GM23248 (cell line): Measurements from ENCODE around the gene BRF1. TPM values are rescaled to one million over a fixed set of nuclear protein-coding genes. Genes with fewer than 3 reads are reported as not detected.

Source experiments
- DNase-seq: peaks from one replicate; pipeline ENCODE4 v3.0.0-alpha.2; 2015
- H2AFZ ChIP-seq: fragments of 200-600 bp; sonication (generic); 2 replicates; pipeline ENCODE4 v1.6.1; 2016; ENCODE audit warnings: antibody characterized with exemption
- H3F3A ChIP-seq: fragments of 200-600 bp; sonication (generic); 2 replicates; pipeline ENCODE4 v1.6.1; 2016; ENCODE audit warnings: mild to moderate bottlenecking, antibody characterized with exemption, mixed run types; ENCODE audit not compliant: insufficient read depth
- H3K27ac ChIP-seq: fragments of 200-600 bp; sonication (generic); 2 replicates; pipeline ENCODE4 v1.5.1; 2016; ENCODE audit warnings: mild to moderate bottlenecking
- H3K27me3 ChIP-seq: fragments of 200-600 bp; sonication (generic); replicated peaks from 2 replicates; pipeline ENCODE4 v1.6.1; 2016; ENCODE audit warnings: mild to moderate bottlenecking; ENCODE audit not compliant: insufficient read depth
- H3K36me3 ChIP-seq: fragments of 200-600 bp; sonication (generic); 2 replicates; pipeline ENCODE4 v1.6.1; 2016; ENCODE audit warnings: low read depth, mild to moderate bottlenecking
- H3K4me1 ChIP-seq: fragments of 200-600 bp; sonication (generic); 2 replicates; pipeline ENCODE4 v1.6.1; 2016; ENCODE audit warnings: mild to moderate bottlenecking; ENCODE audit not compliant: insufficient read depth
- H3K4me2 ChIP-seq: fragments of 200-600 bp; sonication (generic); one replicate; pipeline ENCODE4 v1.6.1; 2016; ENCODE audit warnings: mild to moderate bottlenecking; ENCODE audit not compliant: unreplicated experiment
- H3K4me3 ChIP-seq: fragments of 200-600 bp; sonication (generic); 2 replicates; pipeline ENCODE4 v1.5.1; 2016; ENCODE audit warnings: mild to moderate bottlenecking
- H3K79me2 ChIP-seq: fragments of 200-600 bp; sonication (generic); 2 replicates; pipeline ENCODE4 v1.6.1; 2016; ENCODE audit warnings: mild to moderate bottlenecking; ENCODE audit not compliant: insufficient read depth
- H3K9ac ChIP-seq: fragments of 200-600 bp; sonication (generic); 2 replicates; pipeline ENCODE4 v1.6.1; 2016; ENCODE audit warnings: mild to moderate bottlenecking
- H3K9me2 ChIP-seq: fragments of 200-600 bp; sonication (generic); 2 replicates; pipeline ENCODE4 v1.6.1; 2016; ENCODE audit warnings: mixed run types, mild to moderate bottlenecking, moderate library complexity; ENCODE audit not compliant: insufficient read depth
- H3K9me3 ChIP-seq: fragments of 200-600 bp; sonication (generic); one replicate; pipeline ENCODE4 v1.6.1; 2017; ENCODE audit warnings: low read depth
- H4K20me1 ChIP-seq: fragments of 200-600 bp; sonication (generic); 2 replicates; pipeline ENCODE4 v1.6.0; 2016; ENCODE audit not compliant: insufficient read depth
- EZH2 ChIP-seq: fragments of 200-600 bp; sonication (generic); IDR thresholded peaks from 2 replicates; pipeline ENCODE4 v1.6.1; 2018; ENCODE audit warnings: antibody characterized with exemption, mild to moderate bottlenecking; ENCODE audit not compliant: insufficient read depth, poor library complexity, severe bottlenecking
- EZH2phosphoT487 ChIP-seq: fragments of 200-600 bp; sonication (generic); IDR thresholded peaks from 2 replicates; pipeline ENCODE4 v1.6.1; 2018; ENCODE audit warnings: antibody characterized with exemption, moderate library complexity, mild to moderate bottlenecking, low read depth; ENCODE audit not compliant: insufficient read depth
- WGBS, 2 experiments: methylation state at CpG; one replicate each; pipeline ENCODE4 v1.1.6; 2015 to 2017; ENCODE audit warnings: low lambda C conversion rate in 2 of 2, low coverage in 1 of 2; ENCODE audit errors: missing lambda C conversion rate in 2 of 2; 5-methylcytosine and 5-hydroxymethylcytosine counted together
- in situ Hi-C: fragments of 300-500 bp; cut with MboI; formaldehyde crosslinking; loops from 2 replicates; pipeline ENCODE4 v1.15.0; 2020
- polyA plus RNA-seq: library from polyadenylated mRNA; unstranded; fragments of >200 nt; fragmentation: Nextera tagmentation; extraction: Ambion mirVana; gene quantifications from 2 replicates; pipeline ENCODE4 v1.2.1, GENCODE V29; 2016
- total RNA-seq: library from RNA; depleted of rRNA; stranded (reverse); fragments of >200 nt; shearing (Covaris generic); gene quantifications from 2 replicates; pipeline ENCODE4 v1.2.3, GENCODE V29; 2014

The BRF1 gene
- total and polyA plus RNA-seq, 2 experiments from 2014 or later = 10.5 to 27.0 TPM

GRCh38 chr14:105176513-105176912, 124.3 kb downstream of the BRF1 start:
- no peaks in the 10 kb centered on the region for H3F3A ChIP-seq
- no peaks in the 10 kb centered on the region for H3K36me3 ChIP-seq
- H3K27ac ChIP-seq = no peak overlapping the region
- in situ Hi-C loops = no loop called here
- no peaks in the 10 kb centered on the region for H4K20me1 ChIP-seq
- H3K4me2 ChIP-seq = no peak overlapping the region
- WGBS, 2 experiments = 86 to 89% methylated on average over 14 to 15 of the region's 15 CpGs
- TF ChIP-seq EZH2phosphoT487 (no peak), EZH2 (no peak)
- H3K9me3 ChIP-seq = no peaks in the 10 kb centered on the region
- no peaks in the 10 kb centered on the region for H3K79me2 ChIP-seq
- H2AFZ ChIP-seq = no peak overlapping the region
- 0 out of 2 replicates have a peak, but pooled peaks cover 6% of the 10 kb centered on the region for H3K27me3 ChIP-seq
- no peaks in the 10 kb centered on the region for H3K9me2 ChIP-seq
- DNase-seq = no peak
- no peak overlapping the region for H3K4me3 ChIP-seq
- no peak overlapping the region for H3K9ac ChIP-seq
- H3K4me1 ChIP-seq = no peaks in the 10 kb centered on the region

GRCh38 chr14:105173901-105174894, 126.6 kb downstream of the BRF1 start:
- no peak overlapping the region for H3K9ac ChIP-seq
- H3K4me1 ChIP-seq = no peaks in the 10 kb centered on the region
- DNase-seq = no peak
- TF ChIP-seq EZH2 (no peak), EZH2phosphoT487 (no peak)
- H3K36me3 ChIP-seq = no peaks in the 10 kb centered on the region
- no peak overlapping the region for H3K4me2 ChIP-seq
- no peak overlapping the region for H3K27ac ChIP-seq
- H2AFZ ChIP-seq = no peak overlapping the region
- no peaks in the 10 kb centered on the region for H3K79me2 ChIP-seq
- H3F3A ChIP-seq = no peaks in the 10 kb centered on the region
- in situ Hi-C loops = no loop called here
- H3K4me3 ChIP-seq = no peak overlapping the region
- H3K9me3 ChIP-seq = no peaks in the 10 kb centered on the region
- peaks cover 14% of the 10 kb centered on the region; the same call in 1 of the 2 replicates for H3K27me3 ChIP-seq
- no peaks in the 10 kb centered on the region for H3K9me2 ChIP-seq
- H4K20me1 ChIP-seq = no peaks in the 10 kb centered on the region
- 76 to 79% methylated on average over 23 to 32 of the region's 32 CpGs for WGBS, 2 experiments

- H3K36me3 ChIP-seq = no peaks in the 10 kb centered on the region
- 60 to 67% methylated on average over 13 of the region's 13 CpGs for WGBS, 2 experiments
- no peaks in the 10 kb centered on the region for H3F3A ChIP-seq
- no peaks in the 10 kb centered on the region for H3K4me1 ChIP-seq
- H3K27me3 ChIP-seq = peaks cover 17% of the 10 kb centered on the region; the same call in 1 of the 2 replicates
- H3K9me3 ChIP-seq = no peaks in the 10 kb centered on the region
- H3K79me2 ChIP-seq = no peaks in the 10 kb centered on the region
- no peaks in the 10 kb centered on the region for H4K20me1 ChIP-seq
- H3K9me2 ChIP-seq = no peaks in the 10 kb centered on the region
- no peak overlapping the region for H2AFZ ChIP-seq
- no peak overlapping the region for H3K27ac ChIP-seq
- no peak overlapping the region for H3K9ac ChIP-seq
- no peak overlapping the region for H3K4me2 ChIP-seq
- in situ Hi-C loops = no loop called here
- H3K4me3 ChIP-seq = no peak overlapping the region
- DNase-seq = no peak
- TF ChIP-seq EZH2 (no peak), EZH2phosphoT487 (no peak)
These were observed 127.7 kb downstream of the BRF1 start for GRCh38 chr14:105173145-105173544.

GRCh38 chr14:105172476-105172875, 128.3 kb downstream of the BRF1 start:
- Histone ChIP-seq H2AFZ (no peak overlapping the region), H3K36me3 (no peaks in the 10 kb centered on the region), H3K4me1 (no peaks in the 10 kb centered on the region), H3K27ac (no peak overlapping the region), H3K4me3 (no peak overlapping the region), H3K9me3 (no peaks in the 10 kb centered on the region), H3K27me3 (peaks cover 17% of the 10 kb centered on the region; the same call in 1 of the 2 replicates), H3K79me2 (no peaks in the 10 kb centered on the region), H3F3A (no peaks in the 10 kb centered on the region), H3K4me2 (no peak overlapping the region), H3K9me2 (no peaks in the 10 kb centered on the region), H4K20me1 (no peaks in the 10 kb centered on the region), H3K9ac (no peak overlapping the region)
- DNase-seq = no peak
- 46 to 77% methylated on average over 3 to 6 of the region's 7 CpGs for WGBS, 2 experiments
- TF ChIP-seq EZH2 (no peak), EZH2phosphoT487 (no peak)
- in situ Hi-C loops = no loop called here
